HUES48 (cell line): Measurements from ENCODE around the gene DCDC2C.
A peak's percentile ranks its signal among the peaks of the same experiment; 100 is the strongest.

Experiments
- H3K27ac ChIP-seq: one replicate; pipeline ENCODE4 v1.7.0; 2013; ENCODE audit warnings: low read depth, low read length, inconsistent platforms
- H3K27me3 ChIP-seq: 2 replicates; pipeline ENCODE4 v1.6.1; 2013; ENCODE audit warnings: mild to moderate bottlenecking, low read length; ENCODE audit not compliant: control insufficient read depth, insufficient read depth
- H3K36me3 ChIP-seq: 2 replicates; pipeline ENCODE4 v1.6.1; 2013; ENCODE audit warnings: low read length; ENCODE audit not compliant: control insufficient read depth, insufficient read depth
- H3K4me1 ChIP-seq: 2 replicates; pipeline ENCODE4 v1.6.1; 2013; ENCODE audit warnings: mild to moderate bottlenecking, low read length; ENCODE audit not compliant: control insufficient read depth, insufficient read depth
- H3K4me3 ChIP-seq: 2 replicates; pipeline ENCODE4 v1.5.1; 2013; ENCODE audit warnings: mild to moderate bottlenecking, low read depth, low read length
- H3K9ac ChIP-seq: 2 replicates; pipeline ENCODE4 v1.6.1; 2013; ENCODE audit warnings: mild to moderate bottlenecking, low read depth, low read length, moderate library complexity
- H3K9me3 ChIP-seq: 2 replicates; pipeline ENCODE4 v1.6.1; 2013; ENCODE audit warnings: low read length; ENCODE audit not compliant: control insufficient read depth, insufficient read depth

Gene DCDC2C

GRCh38 chr2:3689998-3690748, 13.2 kb upstream of the DCDC2C start:
- no peaks in the 10 kb centered on the region for H3K4me1 ChIP-seq
- no peaks in the 10 kb centered on the region for H3K36me3 ChIP-seq
- no peaks in the 10 kb centered on the region for H3K9me3 ChIP-seq
- H3K9ac ChIP-seq, result no peak overlapping the region
- no peaks in the 10 kb centered on the region for H3K27me3 ChIP-seq
- H3K4me3 ChIP-seq, result no peak overlapping the region
- H3K27ac ChIP-seq, result no peak overlapping the region

DNA sequence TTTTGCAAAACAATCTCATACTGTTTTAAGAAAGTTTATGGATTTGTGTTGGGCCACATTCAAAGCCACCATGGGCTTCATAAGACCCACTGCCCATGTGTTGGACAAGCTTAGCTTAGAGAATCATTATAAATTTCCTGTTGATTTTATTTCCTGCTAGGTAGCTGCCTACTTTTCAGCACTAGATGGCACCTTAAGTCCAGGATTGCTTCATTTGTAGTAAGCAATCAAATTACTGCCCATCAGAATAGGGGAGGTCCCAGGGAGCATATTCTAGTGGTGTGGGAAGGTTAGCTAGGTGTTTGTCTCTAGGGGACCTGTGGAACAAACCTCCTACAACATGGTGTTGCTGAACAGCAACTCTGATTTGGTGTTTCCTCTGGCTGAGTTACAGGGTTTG, 11.0 kb upstream of the DCDC2C start:
- Histone ChIP-seq H3K9me3 (no peaks in the 10 kb centered on the region), H3K9ac (no peak overlapping the region), H3K36me3 (no peaks in the 10 kb centered on the region), H3K27me3 (no peaks in the 10 kb centered on the region), H3K4me1 (no peaks in the 10 kb centered on the region), H3K27ac (no peak overlapping the region), H3K4me3 (no peak overlapping the region)

GRCh38 chr2:3696545-3696944, 6.8 kb upstream of the DCDC2C start:
- no peak overlapping the region for H3K9ac ChIP-seq
- H3K36me3 ChIP-seq, result no peaks in the 10 kb centered on the region
- H3K9me3 ChIP-seq, result no peaks in the 10 kb centered on the region
- no peak overlapping the region for H3K4me3 ChIP-seq
- H3K27ac ChIP-seq, result no peak overlapping the region
- peaks cover 8% of the 10 kb centered on the region for H3K27me3 ChIP-seq
- no peaks in the 10 kb centered on the region for H3K4me1 ChIP-seq

GRCh38 chr2:3701071-3701470, 2.3 kb upstream of the DCDC2C start:
- peaks cover 22% of the 10 kb centered on the region for H3K27me3 ChIP-seq
- H3K9ac ChIP-seq, result no peak overlapping the region
- no peaks in the 10 kb centered on the region for H3K36me3 ChIP-seq
- H3K4me3 ChIP-seq, result no peak overlapping the region
- H3K27ac ChIP-seq, result no peak overlapping the region
- no peaks in the 10 kb centered on the region for H3K9me3 ChIP-seq
- H3K4me1 ChIP-seq, result no peaks in the 10 kb centered on the region

GRCh38 chr2:3703757-3704355, 481 bp downstream of the DCDC2C start:
- Histone ChIP-seq H3K4me3 (peak overlapping the region; percentile 38), H3K36me3 (no peaks in the 10 kb centered on the region), H3K27me3 (peaks cover 22% of the 10 kb centered on the region), H3K9me3 (no peaks in the 10 kb centered on the region), H3K4me1 (peaks cover 5% of the 10 kb centered on the region; the same call in 1 of the 2 replicates), H3K9ac (no peak overlapping the region), H3K27ac (no peak overlapping the region)

DNA sequence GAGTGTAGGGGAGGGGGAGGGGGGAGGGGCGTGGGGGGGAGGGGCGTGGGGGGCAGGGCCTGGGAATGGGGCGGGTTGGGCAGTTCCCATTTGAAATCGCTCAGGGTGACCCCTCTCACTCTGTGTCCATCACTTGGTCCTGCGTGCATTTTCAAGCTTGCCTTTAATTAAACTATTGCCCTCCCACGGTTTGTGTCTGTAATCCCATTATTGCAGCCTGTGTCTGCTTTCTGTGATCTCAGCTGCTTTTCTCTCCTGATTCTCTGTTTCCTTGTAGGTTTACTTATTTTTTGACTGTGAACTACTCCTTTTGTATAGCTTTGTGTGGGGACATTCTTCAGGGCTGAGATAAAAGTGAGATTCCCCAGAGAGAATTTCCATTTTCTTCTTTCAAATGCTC, 1.3 kb downstream of the DCDC2C start:
- no peaks in the 10 kb centered on the region for H3K9me3 ChIP-seq
- no peak overlapping the region for H3K9ac ChIP-seq
- H3K36me3 ChIP-seq, result no peaks in the 10 kb centered on the region
- H3K27me3 ChIP-seq, result peaks cover 22% of the 10 kb centered on the region
- H3K4me1 ChIP-seq, result peaks cover 5% of the 10 kb centered on the region; the same call in 1 of the 2 replicates
- H3K4me3 ChIP-seq, result no peak overlapping the region
- H3K27ac ChIP-seq, result peak overlapping the region; percentile 64

- no peaks in the 10 kb centered on the region for H3K36me3 ChIP-seq
- H3K9ac ChIP-seq, result no peak overlapping the region
- H3K4me1 ChIP-seq, result peaks cover 5% of the 10 kb centered on the region; the same call in 1 of the 2 replicates
- H3K9me3 ChIP-seq, result no peaks in the 10 kb centered on the region; the same call in 1 of the 2 replicates
- peaks cover 20% of the 10 kb centered on the region for H3K27me3 ChIP-seq
- no peak overlapping the region for H3K4me3 ChIP-seq
- no peak overlapping the region for H3K27ac ChIP-seq
These were observed 2.4 kb downstream of the DCDC2C start for GRCh38 chr2:3705782-3706181.

DNA sequence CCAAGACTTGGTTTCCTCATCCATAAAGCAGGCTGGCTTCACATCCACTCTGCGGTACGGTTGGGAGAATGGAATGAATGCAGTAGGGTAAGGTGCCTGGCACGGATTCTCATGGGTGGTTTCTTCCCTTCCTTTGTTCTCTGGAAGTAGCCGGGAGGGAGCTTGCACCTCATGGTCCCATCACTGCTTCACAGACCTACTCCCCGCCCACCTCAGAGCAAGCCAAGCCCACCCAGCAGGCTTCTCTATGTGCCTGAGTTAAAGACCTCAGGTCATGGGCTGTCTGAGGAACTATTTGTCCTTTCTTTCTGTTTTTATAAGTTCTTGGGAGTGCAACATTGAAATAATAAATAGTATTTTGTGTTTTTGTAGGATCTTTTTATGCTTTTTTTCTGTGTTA, 3.5 kb downstream of the DCDC2C start:
- peaks cover 13% of the 10 kb centered on the region for H3K27me3 ChIP-seq
- H3K36me3 ChIP-seq, result no peaks in the 10 kb centered on the region
- H3K9me3 ChIP-seq, result no peaks in the 10 kb centered on the region; the same call in 1 of the 2 replicates
- peaks cover 5% of the 10 kb centered on the region; the same call in 1 of the 2 replicates for H3K4me1 ChIP-seq
- H3K9ac ChIP-seq, result no peak overlapping the region
- no peak overlapping the region for H3K4me3 ChIP-seq
- no peak overlapping the region for H3K27ac ChIP-seq

- Histone ChIP-seq H3K4me3 (no peak overlapping the region), H3K4me1 (peaks cover 5% of the 10 kb centered on the region; the same call in 1 of the 2 replicates), H3K36me3 (no peaks in the 10 kb centered on the region), H3K9ac (no peak overlapping the region), H3K27ac (no peak overlapping the region), H3K9me3 (no peaks in the 10 kb centered on the region; the same call in 1 of the 2 replicates), H3K27me3 (no peaks in the 10 kb centered on the region; the same call in 1 of the 2 replicates)
These were observed 5.2 kb downstream of the DCDC2C start for GRCh38 chr2:3708576-3708975.

- Histone ChIP-seq H3K27me3 (no peaks in the 10 kb centered on the region), H3K27ac (no peak overlapping the region), H3K36me3 (no peaks in the 10 kb centered on the region), H3K9me3 (no peaks in the 10 kb centered on the region; the same call in 1 of the 2 replicates), H3K4me1 (peaks cover 5% of the 10 kb centered on the region; the same call in 1 of the 2 replicates), H3K4me3 (no peak overlapping the region), H3K9ac (no peak overlapping the region)
These were observed 5.8 kb downstream of the DCDC2C start for GRCh38 chr2:3709225-3709624.

GRCh38 chr2:3712424-3712823, 9.0 kb downstream of the DCDC2C start:
- H3K27me3 ChIP-seq, result no peaks in the 10 kb centered on the region
- no peaks in the 10 kb centered on the region; the same call in 1 of the 2 replicates for H3K9me3 ChIP-seq

More at GRCh38 chr2:3712424-3712823, 9.0 kb downstream of the DCDC2C start:
- H3K4me3 ChIP-seq, result no peak overlapping the region
- H3K36me3 ChIP-seq, result no peaks in the 10 kb centered on the region
- H3K27ac ChIP-seq, result no peak overlapping the region
- H3K4me1 ChIP-seq, result no peaks in the 10 kb centered on the region
- H3K9ac ChIP-seq, result no peak overlapping the region
